Panc1 (cell line): ENCODE data around the gene PIP4K2A. TPM values are rescaled to one million over a fixed set of nuclear protein-coding genes. Genes with fewer than 3 reads are reported as not detected.

Source experiments
- ATAC-seq: fragments of 200-7000 bp; cut with Tn5 transposase; 2 replicates; pipeline ENCODE4 v1.9.1; 2020; ENCODE audit warnings: mild to moderate bottlenecking, moderate library complexity
- BruUV-seq: library from RNA; stranded (reverse); fragments of 400-500 nt; replicated peaks from 2 replicates; lab custom pipeline; 2021; lab: Mats Ljungman, UMichigan
- CTCF ChIA-PET: fragments of 300-600 bp; sonication (Branson Sonifier 250); formaldehyde crosslinking; loops from one replicate; lab custom pipeline; 2022; ENCODE audit warnings: antibody characterized with exemption; lab: Charles Lee
- POLR2A ChIA-PET: fragments of 300-600 bp; sonication (Branson Sonifier 250); formaldehyde crosslinking; loops from one replicate; lab custom pipeline; 2022; ENCODE audit warnings: antibody characterized with exemption; lab: Charles Lee
- DNase-seq: peaks from one replicate; pipeline ENCODE4 v3.0.0-alpha.2; 2010; ENCODE audit warnings: low read depth, low spot score
- H3K27ac ChIP-seq: 2 replicates; pipeline ENCODE4 v1.5.1; 2011; ENCODE audit warnings: mild to moderate bottlenecking, low read length, inconsistent platforms
- H3K27me3 ChIP-seq: fragments of 200-500 bp; sonication (Bioruptor generic); 2 replicates; pipeline ENCODE4 v1.6.0; 2014; ENCODE audit warnings: low read length, inconsistent platforms; ENCODE audit not compliant: control insufficient read depth, insufficient read depth
- H3K36me3 ChIP-seq: fragments of 200-500 bp; sonication (Bioruptor generic); 2 replicates; pipeline ENCODE4 v1.5.1; 2014; ENCODE audit warnings: inconsistent platforms, mild to moderate bottlenecking, low read length, moderate library complexity; ENCODE audit not compliant: control insufficient read depth, insufficient read depth
- H3K4me1 ChIP-seq: 2 replicates; pipeline ENCODE4 v1.5.1; 2011; ENCODE audit warnings: inconsistent platforms, mild to moderate bottlenecking, low read length, moderate library complexity; ENCODE audit not compliant: control insufficient read depth, insufficient read depth
- H3K4me3 ChIP-seq, 2 experiments: 2 replicates each; pipeline ENCODE4 v1.5.1; 2011 to 2012; ENCODE audit warnings: low read depth in 2 of 2, low read length in 2 of 2, mild to moderate bottlenecking in 2 of 2, inconsistent platforms in 1 of 2, moderate library complexity in 1 of 2
- H3K9me3 ChIP-seq: fragments of 200-500 bp; sonication (Bioruptor generic); 2 replicates; pipeline ENCODE4 v1.5.1; 2014; ENCODE audit warnings: low read depth, mild to moderate bottlenecking, inconsistent platforms, low read length, moderate library complexity; ENCODE audit not compliant: control insufficient read depth, insufficient read depth
- CTCF ChIP-seq: fragments of 450-650 bp; IDR thresholded peaks from 2 replicates; pipeline ENCODE4 v1.5.1; 2017; ENCODE audit warnings: mild to moderate bottlenecking
- POLR2AphosphoS5 ChIP-seq: IDR thresholded peaks from 2 replicates; pipeline ENCODE4 v1.6.1; 2012; ENCODE audit warnings: mild to moderate bottlenecking, low read depth, low read length, moderate library complexity
- REST ChIP-seq, 2 experiments: IDR thresholded peaks; 2 replicates each; pipeline ENCODE4 v1.6.1; 2011 to 2012; ENCODE audit warnings: low read depth in 2 of 2, control low read depth in 1 of 2, low read length in 1 of 2, mild to moderate bottlenecking in 1 of 2, moderate library complexity in 1 of 2; ENCODE audit not compliant: insufficient read depth in 1 of 2
- SIN3A ChIP-seq: IDR thresholded peaks from 2 replicates; pipeline ENCODE4 v1.6.1; 2012; ENCODE audit warnings: low read depth, mild to moderate bottlenecking, low read length, moderate library complexity, borderline replicate concordance; ENCODE audit not compliant: insufficient read depth
- TCF7L2 ChIP-seq: IDR thresholded peaks from 2 replicates; pipeline ENCODE4 v1.6.1; 2011; ENCODE audit warnings: mild to moderate bottlenecking, low read depth, low read length, inconsistent platforms
- in situ Hi-C: cut with HindIII; loops from 2 replicates; pipeline ENCODE4 v1.10.0; 2016; ENCODE audit warnings: low sequenced_read_pairs, low pct_unique_long_range_greater_than_20kb
- intact Hi-C: fragments of 100-400 bp; cut with micrococcal nuclease; formaldehyde crosslinking; loops from one replicate; pipeline ENCODE4 v1.10.0; 2022; ENCODE audit not compliant: unreplicated experiment
- total RNA-seq: library from RNA; stranded (reverse); gene quantifications from one replicate; pipeline ENCODE4 v1.2.1, GENCODE V29; 2021; ENCODE audit not compliant: unreplicated experiment

Gene PIP4K2A
- total RNA-seq, 1 experiment from 2014 or later, result 25.2 TPM

- ATAC-seq, result no peak
- in situ Hi-C loops, result no loop called here
- H3K27ac ChIP-seq, result no peak overlapping the region
- no peak for DNase-seq
- no peaks in the 10 kb centered on the region for H3K9me3 ChIP-seq
- no peak for TF ChIP-seq TCF7L2
- TF ChIP-seq REST (IDR thresholded peaks at IDR 0.05; ENCODE audit: insufficient read depth in 1 of 2, low read depth in 2 of 2, low read length in 1 of 2), result no peak
- TF ChIP-seq SIN3A, result no peak
- no peak for TF ChIP-seq CTCF
- no peak for TF ChIP-seq POLR2AphosphoS5
- H3K4me1 ChIP-seq, result peaks cover 12% of the 10 kb centered on the region
- H3K4me3 ChIP-seq, result no peak overlapping the region
- no peaks in the 10 kb centered on the region for H3K27me3 ChIP-seq
- no peaks in the 10 kb centered on the region for H3K36me3 ChIP-seq
- intact Hi-C loops, result no loop called here
- no TSS peak for BruUV-seq
- ChIA-PET CTCF (no interaction called here), POLR2A (no interaction called here)
Measured at GRCh38 chr10:22708772-22709171, 5.6 kb downstream of the PIP4K2A start.

- in situ Hi-C loops, result no loop called here
- CTCF ChIA-PET, result no interaction called here
Measured at GRCh38 chr10:22705527-22705926, 8.9 kb downstream of the PIP4K2A start.

More at GRCh38 chr10:22705527-22705926, 8.9 kb downstream of the PIP4K2A start:
- Histone ChIP-seq H3K27me3 (no peaks in the 10 kb centered on the region), H3K4me1 (peaks cover 9% of the 10 kb centered on the region), H3K27ac (no peak overlapping the region), H3K4me3 (no peak overlapping the region), H3K9me3 (no peaks in the 10 kb centered on the region), H3K36me3 (no peaks in the 10 kb centered on the region)
- POLR2A ChIA-PET, result no interaction called here
- BruUV-seq, result no TSS peak
- ATAC-seq (no peak), DNase-seq (no peak)
- TF ChIP-seq POLR2AphosphoS5 (no peak), REST (IDR thresholded peaks at IDR 0.05; ENCODE audit: insufficient read depth in 1 of 2, low read depth in 2 of 2, low read length in 1 of 2) (no peak), CTCF (no peak)
- intact Hi-C loops, result no loop called here
